ENCODE results near the gene RBM25.
"Not testable (repeated sequence)": the region's sequence is repeated elsewhere in the genome, so short reads cannot be mapped to it uniquely, and the experiment has no call there.

Gene RBM25

DNA sequence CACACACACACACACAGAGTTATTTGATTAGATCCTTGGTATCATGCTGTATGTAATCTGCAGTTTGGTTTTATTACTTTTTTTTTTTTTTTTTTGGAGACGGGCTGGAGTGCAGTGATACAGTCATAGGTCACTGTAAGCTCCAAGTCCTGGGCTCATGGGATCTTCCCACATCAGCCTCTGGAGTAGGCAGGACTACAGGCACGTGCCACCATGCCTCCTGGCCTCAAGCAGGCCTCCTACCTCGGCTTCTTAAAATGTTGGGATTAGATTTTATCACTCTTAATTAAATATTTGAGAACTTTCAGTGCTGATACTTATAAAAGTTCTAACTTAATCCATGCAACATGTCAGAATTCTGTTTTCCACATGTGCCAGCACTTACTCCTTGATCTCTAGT lies 46.7 kb downstream of the RBM25 start:
- DNase-seq = no peak

DNA sequence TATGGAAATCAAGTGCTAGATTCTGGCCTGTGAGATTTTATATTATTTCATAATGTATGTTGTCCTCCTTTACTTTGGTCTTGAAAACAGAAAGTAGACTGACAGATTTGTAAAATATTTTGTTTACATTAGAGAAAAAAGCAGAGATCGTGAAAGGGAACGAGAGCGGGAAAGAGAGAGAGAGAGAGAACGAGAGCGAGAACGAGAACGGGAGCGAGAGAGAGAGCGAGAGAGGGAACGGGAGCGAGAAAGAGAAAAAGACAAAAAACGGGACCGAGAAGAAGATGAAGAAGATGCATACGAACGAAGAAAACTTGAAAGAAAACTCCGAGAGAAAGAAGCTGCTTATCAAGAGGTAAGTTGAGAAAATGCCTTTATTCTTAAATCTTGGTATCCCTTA lies 47.4 kb downstream of the RBM25 start:
- no peak for DNase-seq

DNA sequence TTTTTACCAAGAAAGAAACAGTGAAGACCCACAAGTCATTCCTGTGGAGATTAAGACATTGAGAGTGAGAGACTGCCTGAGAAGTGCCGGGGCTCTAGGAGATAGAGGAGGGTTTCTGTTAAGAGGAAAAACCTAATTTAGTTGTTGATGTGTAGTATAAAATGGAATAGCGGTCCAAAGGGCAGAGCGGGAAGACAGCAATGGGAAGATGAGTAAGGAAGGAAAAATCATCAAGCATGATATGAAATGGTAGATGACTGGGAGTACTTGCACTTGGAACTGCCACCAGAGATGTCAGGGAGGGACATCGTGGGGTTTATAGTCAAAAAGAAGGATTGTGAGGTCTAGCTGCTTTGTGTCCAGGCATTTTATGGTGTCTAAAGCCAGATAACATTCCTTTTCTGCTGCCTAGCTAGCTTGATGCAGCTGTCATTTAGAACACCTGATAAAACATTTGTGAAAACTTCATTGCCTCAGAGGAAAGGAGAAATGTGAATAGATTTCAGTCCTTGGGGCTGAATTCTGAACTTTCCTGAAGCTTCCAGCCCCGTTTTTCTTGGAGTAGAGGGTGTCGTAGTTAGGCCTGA lies 57.8 kb downstream of the RBM25 start:
- DNase-seq = no peak

DNA sequence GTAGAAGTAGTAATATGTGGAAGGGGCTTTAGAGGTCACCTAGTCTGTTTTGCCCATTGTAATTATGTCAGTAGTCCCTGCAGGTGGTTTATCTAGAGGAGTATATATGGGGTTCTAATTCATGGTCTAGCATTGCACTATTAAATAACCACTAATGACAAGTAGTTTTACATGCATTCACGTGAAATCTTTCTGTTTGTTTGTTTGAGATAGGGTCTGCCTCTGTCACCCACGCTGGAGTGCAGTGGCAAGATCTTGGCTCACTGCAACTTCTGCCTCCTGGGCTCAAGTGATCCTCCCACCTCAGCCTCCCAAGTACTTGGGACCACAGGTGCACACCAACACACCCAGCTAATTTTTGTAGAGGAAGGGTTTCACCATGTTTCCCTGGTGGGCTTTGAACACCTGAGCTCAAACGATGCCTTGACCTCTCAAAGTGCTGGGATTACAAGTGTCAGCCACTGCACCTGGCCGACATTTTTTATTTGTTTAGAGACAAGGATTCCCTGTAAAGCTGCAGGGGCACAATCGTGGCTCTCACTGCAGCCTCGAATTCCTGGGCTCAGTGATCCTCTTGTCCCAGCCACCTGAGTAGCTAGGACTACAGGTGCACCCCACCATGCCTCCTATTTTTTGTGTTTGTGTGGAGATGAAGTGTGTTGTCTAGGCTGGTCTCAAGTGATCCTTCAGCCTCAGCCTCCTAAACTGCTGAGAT lies 66.0 kb downstream of the RBM25 start:
- DNase-seq = no peak

DNA sequence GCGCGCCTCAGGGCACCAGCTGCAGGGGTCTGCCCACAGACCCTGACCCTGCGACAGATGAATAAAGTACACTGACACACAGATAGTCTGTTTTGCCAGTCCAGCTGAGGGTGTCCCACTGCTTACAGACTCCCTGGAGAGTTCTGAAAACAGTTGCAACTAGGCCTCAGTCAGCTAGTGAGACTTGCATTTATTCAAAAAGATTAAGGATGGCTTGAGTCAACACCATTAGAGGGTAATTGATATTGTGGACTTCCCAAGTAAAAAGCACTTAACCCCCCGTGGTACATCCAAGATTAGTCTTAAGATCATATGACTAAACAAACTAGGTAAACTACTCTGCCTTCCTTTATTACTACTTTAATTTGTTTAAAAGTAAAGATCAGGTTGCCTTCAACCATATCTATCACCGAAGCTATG lies 66.8 kb downstream of the RBM25 start:
- DNase-seq = no peak

DNA sequence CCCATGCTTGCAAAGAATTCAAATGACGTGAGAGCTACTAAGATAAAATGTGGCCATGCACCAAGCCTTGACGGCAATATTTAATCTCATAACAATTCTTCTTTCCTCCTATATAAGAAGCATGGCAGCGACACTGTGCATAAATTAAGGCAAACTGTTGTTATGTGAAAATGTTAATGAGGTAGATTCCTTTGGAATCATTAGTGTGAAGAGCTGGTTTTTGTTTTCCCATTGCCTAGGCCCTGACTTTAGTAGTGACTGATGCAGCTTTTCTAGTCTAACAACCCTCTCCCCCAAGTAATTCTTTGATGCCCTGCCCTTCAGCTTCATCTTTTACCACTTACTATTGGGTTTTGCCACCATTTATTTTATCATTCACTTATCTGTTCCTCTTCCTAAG lies 67.4 kb downstream of the RBM25 start:
- no peak for DNase-seq

DNA sequence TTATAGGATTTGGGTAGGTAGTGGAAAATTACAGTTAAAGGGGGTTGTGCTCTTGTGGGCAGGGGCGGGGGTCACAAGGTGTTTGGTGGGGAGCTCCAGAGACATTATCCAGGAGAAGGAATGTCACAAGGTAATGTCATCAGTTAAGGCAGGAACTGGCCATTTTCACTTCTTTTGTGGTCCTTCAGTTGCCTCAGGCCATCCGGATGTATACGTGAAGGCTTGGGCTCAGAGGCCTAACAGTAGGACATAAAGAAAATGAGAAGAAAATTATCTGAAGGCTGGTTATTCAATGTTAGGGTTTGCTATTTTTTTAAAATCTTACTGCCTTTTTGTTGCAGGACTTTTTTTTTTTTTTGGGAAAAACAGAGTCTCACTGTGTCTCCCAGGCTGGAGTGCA lies 75.5 kb downstream of the RBM25 start:
- no peak for DNase-seq

DNA sequence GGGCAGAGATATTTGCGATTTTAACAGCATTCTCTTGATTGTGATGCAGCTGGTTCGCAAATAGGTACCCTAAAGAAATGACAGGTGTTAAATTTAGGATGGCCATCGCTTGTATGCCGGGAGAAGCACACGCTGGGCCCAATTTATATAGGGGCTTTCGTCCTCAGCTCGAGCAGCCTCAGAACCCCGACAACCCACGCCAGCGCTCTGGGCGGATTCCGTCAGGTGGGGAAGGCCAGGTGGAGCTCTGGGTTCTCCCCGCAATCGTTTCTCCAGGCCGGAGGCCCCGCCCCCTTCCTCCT lies 77.7 kb downstream of the RBM25 start:
- DNase-seq = no peak

DNA sequence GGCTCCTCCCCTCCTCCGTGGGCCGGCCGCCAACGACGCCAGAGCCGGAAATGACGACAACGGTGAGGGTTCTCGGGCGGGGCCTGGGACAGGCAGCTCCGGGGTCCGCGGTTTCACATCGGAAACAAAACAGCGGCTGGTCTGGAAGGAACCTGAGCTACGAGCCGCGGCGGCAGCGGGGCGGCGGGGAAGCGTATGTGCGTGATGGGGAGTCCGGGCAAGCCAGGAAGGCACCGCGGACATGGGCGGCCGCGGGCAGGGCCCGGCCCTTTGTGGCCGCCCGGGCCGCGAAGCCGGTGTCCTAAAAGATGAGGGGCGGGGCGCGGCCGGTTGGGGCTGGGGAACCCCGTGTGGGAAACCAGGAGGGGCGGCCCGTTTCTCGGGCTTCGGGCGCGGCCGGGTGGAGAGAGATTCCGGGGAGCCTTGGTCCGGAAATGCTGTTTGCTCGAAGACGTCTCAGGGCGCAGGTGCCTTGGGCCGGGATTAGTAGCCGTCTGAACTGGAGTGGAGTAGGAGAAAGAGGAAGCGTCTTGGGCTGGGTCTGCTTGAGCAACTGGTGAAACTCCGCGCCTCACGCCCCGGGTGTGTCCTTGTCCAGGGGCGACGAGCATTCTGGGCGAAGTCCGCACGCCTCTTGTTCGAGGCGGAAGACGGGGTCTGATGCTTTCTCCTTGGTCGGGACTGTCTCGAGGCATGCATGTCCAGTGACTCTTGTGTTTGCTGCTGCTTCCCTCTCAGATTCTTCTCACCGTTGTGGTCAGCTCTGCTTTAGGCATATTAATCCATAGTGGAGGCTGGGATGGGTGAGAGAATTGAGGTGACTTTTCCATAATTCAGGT lies 78.3 kb downstream of the RBM25 start, which contains the start of gene PSEN1:
Gene PSEN1 (plus strand): TSS at position 121 of the 839 bp plus-strand sequence. CDS start 11,513 bp downstream, outside the sequence.
- peak; percentile 82 for DNase-seq

DNA sequence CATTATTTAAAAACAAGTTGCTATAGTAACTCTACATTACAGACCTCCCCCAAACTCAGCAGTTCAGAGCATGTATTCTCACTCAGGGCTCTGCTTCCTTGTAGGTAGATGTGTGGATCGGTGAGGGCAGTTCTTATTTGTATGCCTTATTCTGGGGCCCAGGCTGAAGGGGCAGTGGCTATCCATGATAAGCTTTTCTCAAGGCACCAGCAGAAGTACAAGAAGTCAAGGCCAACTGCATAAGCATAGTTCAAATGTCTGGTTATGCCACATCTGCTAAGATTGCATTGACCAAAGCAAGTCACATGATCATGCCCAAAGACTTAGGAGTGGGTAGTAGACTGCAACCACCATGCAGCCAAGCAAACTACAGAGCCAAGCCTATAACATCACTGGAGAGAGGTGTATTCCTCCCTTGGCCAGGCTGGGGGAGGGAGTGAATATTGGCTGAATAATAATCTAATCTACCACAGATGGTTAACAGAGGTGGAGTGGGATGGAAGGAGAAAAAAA lies 82.5 kb downstream of the RBM25 start:
- DNase-seq = no peak

DNA sequence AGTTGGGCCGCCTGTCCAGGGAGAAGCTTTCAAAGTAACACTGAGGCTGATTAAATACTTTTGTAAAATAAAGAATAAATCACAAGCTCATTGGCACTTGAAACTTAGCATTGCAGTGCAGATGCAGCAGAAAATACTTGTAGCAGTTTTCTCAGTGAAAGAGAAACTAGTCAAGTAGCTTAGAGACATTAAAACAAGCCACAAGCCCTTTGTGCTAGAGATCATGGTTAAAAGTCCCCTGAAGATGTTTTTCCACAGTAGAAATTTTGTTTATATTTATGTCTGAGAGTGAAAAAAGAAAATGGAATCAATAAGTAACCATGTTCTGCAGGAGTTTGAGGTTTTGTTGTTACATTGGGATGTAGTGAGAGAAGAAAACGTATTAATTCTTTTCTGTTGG lies 83.9 kb downstream of the RBM25 start:
- DNase-seq = no peak

DNA sequence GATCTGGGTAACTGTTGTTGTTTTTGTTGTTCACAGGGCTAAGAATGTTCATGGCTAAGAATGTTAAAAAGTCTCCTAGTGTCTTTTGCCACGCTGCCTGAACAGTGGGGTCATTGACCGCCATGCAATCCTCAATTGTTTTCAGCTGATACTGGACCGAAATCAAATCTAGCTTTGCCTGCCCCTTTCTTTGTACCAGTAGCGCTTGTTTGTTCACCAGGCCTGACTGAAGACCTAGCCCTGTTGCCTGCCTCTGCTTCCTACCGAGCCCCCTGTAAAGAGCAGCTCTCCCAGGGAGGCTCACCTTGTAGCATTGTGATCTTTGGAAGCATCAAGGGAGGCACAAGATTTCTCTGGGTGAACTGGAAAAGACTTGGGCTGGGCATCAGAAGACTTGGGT lies 84.7 kb downstream of the RBM25 start:
- no peak for DNase-seq

DNA sequence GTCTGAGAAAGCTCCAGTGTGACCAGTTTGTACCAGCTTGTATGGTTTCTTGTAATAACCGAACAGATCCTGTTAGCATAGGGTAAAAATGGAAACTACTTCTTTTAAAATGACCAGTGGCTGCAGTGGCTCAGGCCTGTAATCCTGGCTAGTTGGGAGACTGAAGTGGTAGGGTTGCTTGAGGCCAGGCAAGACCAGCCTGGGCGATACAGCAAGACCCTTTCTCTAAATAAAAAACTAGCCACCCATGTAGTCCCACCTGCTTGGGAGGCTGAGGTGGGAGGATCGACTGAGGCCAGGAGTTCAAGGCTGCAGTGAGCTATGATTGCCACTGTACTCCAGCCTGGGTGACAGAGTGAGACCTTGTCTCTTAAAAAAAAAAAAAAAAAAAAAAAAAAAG lies 85.3 kb downstream of the RBM25 start:
- DNase-seq = no peak

DNA sequence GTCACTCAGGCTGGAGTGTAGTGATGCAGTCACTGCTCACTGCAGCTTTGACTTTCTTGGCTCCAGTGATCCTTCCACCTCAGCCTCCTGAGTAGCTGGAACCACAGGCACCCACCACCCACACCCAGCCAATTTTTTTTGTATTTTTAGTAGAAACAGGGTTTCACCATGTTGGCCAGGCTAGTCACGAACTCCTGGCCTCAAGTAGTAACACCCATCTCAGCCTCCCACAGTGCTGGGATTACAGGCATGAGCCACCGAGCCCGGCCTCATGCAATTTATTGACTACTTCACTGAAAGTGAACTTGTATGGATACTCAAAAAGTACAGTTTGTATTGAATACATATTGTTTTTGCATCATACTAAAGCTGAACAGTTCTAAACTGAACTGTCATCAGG lies 87.0 kb downstream of the RBM25 start:
- no peak for DNase-seq

DNA sequence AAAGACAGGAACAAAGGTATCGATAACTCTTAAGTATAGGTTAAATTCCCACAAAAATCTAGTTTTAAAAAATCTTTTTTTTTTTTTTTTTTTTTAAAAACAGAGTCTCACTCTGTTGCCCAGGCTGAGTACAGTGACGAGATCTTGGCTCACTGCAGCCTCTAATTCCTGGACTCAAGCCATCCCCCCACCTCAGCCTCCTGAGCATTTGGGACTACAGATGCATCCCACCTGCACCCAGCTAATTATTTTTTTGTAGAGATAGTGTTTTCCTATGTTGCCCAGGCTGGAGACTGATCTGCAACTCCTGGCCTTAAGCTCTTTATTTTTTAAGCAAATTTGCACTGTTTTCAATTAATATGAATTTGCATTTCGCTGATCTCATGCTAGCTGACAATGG lies 87.8 kb downstream of the RBM25 start:
- no peak for DNase-seq

DNA sequence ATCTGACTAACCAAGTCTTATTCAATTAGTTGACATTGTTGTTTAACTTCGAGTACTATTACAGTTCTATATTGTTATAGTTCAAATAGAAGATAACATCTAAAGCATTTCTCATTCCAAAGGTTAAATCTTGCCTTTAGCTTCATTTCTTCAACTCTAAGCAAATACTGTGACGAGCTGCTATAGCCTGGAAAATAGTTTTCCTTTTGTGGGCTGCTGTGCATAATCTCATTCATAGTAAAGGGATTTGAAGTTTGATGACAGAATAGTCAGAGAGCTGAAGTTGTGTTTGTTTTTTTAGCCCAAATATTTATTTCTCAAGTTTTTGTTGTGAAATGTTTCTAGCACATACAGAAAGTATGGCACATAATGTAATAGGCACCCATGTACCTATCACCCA lies 91.4 kb downstream of the RBM25 start:
- DNase-seq = no peak

DNA sequence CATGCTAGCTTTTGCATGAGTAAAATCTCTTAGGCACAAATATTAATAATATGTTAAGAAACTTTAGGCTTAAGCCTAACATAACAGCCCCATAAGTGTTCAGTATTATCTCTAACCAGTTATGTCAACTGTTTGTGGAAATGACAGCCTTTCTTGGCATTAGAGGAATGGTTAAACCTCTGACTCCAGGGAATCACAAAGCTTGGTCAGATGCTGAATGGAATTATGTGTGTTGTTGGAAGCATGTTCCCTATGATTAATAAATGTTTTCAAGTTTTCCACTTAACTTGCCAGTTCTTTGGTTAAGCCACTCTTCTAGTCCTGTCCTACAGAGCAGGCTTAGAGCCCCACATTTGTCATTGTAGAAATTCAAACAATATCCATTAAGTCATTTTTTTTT lies 94.9 kb downstream of the RBM25 start:
- no peak for DNase-seq

DNA sequence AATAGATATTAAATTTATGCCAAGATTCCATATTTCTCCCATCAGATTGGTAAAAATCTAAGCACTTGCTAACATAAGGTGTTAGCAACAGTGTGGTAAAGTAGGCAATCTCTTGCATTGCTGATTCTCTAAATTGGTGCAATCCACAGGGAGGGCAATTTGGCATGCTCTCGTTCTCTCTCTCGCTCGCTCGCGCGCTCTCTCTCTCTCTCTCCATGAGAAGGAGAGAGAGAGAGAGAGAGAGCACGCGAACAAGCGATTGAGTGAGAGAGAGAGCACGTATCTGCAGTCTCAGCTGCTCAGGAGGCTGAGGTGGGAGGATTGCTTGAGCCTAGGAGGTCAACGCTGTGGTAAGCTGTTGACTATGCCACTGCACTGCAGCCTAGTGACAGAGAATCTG lies 103.9 kb downstream of the RBM25 start:
- DNase-seq = no peak

DNA sequence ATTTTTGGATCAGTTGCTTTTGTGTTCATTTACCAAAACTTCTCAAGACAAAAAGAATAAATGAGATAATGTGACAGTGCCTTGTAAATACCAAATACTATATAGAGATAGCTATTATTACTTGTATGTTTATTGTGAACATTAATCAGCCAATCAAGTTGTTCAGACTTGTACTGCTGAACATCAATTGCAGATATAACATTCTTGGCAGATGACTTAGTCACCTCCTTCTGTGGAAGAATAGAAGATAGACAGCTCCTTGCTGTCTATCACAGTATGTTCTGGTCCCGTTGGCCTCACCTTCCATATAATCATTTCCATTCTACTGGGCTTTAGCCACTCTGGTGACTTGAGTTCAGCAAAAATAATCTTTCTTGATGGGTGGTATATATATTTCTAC lies 108.1 kb downstream of the RBM25 start:
- DNase-seq = no peak

DNA sequence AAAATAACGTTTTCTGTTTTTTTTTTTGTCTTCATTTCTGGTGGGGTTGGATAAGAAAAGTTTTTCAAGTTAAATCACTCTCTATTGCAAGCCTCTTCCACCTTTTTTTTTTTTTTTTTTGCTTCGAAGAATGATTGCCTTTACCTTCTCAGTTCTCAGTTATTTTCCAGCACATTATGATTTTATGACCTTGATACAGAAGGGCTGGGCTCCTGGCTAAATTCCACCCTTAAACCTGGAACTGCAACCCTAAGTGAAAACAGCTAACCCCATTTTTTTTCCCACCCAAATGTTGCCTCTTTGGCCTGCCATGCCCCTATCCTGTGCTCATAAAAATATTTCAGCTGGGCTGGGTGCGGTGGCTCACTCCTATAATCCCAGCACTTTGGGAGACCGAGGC lies 109.4 kb downstream of the RBM25 start:
- no peak for DNase-seq

DNA sequence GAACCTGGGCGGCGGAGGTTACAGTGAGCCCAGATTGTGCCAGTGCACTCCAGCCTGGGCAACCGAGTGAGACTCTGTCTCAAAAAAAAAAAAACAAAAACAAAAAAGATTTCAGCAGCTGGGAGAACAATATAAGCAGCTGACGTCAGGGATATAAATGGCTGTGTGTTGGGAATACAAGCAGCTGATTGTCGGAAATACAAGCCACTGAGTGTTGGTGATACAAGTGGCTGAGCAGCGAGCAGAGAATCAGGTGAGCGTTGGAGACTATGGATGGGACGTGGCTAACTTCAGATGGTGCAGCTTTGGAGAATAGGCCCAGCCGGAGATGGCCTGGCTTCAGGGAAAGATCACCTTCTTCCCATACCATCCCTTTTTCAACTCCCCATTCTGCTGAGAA lies 109.9 kb downstream of the RBM25 start:
- no peak for DNase-seq

DNA sequence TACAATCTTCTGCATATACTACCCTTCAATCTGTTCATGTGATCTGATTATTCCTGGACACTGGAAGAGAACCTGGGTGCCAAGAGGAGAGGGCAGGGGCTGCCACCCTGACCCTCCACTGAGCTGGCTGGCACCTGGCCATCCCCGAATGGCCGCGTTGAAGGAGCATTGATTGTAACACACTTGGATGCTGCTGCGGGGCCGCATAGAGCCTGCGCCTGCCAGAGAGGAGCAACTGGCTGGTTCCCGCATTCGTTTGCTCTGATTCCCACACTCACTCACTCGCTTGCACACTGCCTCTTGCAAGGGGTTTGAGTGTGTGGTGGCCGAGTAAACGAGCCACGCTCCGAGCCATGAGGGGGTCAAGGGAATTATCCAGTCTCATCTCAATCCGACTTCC lies 110.4 kb downstream of the RBM25 start:
- no peak for DNase-seq

DNA sequence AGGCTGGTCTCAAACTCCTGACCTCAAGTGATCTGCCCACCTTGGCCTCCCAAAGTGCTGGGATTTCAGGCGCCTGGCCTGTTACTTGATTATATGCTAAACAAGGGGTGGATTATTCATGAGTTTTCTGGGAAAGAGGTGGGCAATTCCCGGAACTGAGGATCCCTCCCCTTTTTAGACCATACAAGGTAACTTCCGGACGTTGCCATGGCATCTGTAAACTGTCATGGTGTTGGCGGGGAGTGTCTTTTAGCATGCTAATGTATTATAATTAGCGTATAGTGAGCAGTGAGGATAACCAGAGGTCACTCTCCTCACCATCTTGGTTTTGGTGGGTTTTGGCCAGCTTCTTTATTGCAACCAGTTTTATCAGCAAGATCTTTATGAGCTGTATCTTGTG lies 111.5 kb downstream of the RBM25 start:
- DNase-seq = not testable (repeated sequence)

DNA sequence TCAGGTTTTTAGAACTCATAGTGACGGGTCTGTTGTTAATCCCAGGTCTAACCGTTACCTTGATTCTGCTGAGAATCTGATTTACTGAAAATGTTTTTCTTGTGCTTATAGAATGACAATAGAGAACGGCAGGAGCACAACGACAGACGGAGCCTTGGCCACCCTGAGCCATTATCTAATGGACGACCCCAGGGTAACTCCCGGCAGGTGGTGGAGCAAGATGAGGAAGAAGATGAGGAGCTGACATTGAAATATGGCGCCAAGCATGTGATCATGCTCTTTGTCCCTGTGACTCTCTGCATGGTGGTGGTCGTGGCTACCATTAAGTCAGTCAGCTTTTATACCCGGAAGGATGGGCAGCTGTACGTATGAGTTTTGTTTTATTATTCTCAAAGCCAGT lies 112.4 kb downstream of the RBM25 start:
- no peak for DNase-seq
